Parathyroid adenoma (tissue), 2 donors: ENCODE measurements around the gene PLA2G4B.

Experiments used
- H2AFZ ChIP-seq: fragments of 300-600 bp; sonication (generic); one replicate; pipeline ENCODE4 v1.7.0; 2017; ENCODE audit warnings: antibody characterized with exemption, mild to moderate bottlenecking
- H3K27ac ChIP-seq: fragments of 300-600 bp; sonication (generic); one replicate; pipeline ENCODE4 v1.7.0; 2017
- H3K27me3 ChIP-seq: fragments of 300-600 bp; sonication (generic); one replicate; pipeline ENCODE4 v1.7.0; 2017; ENCODE audit warnings: low read length; ENCODE audit not compliant: control insufficient read depth, insufficient read depth
- H3K36me3 ChIP-seq: fragments of 300-600 bp; sonication (generic); one replicate; pipeline ENCODE4 v1.7.0; 2017; ENCODE audit warnings: low read length; ENCODE audit not compliant: control insufficient read depth, insufficient read depth
- H3K4me1 ChIP-seq: fragments of 300-600 bp; sonication (generic); one replicate; pipeline ENCODE4 v1.7.0; 2017; ENCODE audit warnings: control low read depth
- H3K4me2 ChIP-seq: fragments of 300-600 bp; sonication (generic); one replicate; pipeline ENCODE4 v1.7.0; 2017; ENCODE audit warnings: low read length
- H3K4me3 ChIP-seq: fragments of 300-600 bp; sonication (generic); one replicate; pipeline ENCODE4 v1.7.0; 2017; ENCODE audit warnings: low read depth, low read length
- H3K79me2 ChIP-seq: fragments of 300-600 bp; sonication (generic); one replicate; pipeline ENCODE4 v1.7.0; 2017; ENCODE audit warnings: control low read depth
- H3K9ac ChIP-seq: fragments of 300-600 bp; sonication (generic); one replicate; pipeline ENCODE4 v1.7.0; 2017; ENCODE audit warnings: mild to moderate bottlenecking
- H3K9me3 ChIP-seq: fragments of 300-600 bp; sonication (generic); one replicate; pipeline ENCODE4 v1.7.0; 2017; ENCODE audit warnings: low read length; ENCODE audit not compliant: control insufficient read depth
- TF ChIP-seq, protein P1 (sequence below): fragments of 300-600 bp; sonication (generic); IDR thresholded peaks from one replicate; pipeline ENCODE4 v1.7.0; 2017; ENCODE audit warnings: antibody characterized with exemption, mild to moderate bottlenecking
- donor health status: primary hyperparathyroidism.

Gene PLA2G4B

DNA sequence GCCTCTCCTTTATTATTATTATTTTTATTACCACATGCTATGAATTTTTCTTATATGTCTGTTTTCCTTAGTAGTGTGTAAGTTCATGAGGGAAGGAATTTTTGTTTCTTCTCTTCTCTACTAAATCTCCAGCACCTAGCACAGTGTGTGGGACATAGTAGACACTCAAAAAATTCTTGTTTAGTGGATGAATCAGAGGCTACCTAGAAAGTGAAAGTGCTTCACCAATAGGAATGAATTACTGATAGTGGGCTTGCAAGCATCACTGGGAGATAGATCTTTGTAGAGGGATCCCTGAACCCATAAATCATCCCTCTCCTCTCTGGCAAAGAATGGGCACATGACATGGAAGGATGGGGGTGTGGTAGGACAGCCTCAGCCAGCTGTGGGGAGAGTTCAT is 46.7 kb downstream of the PLA2G4B start:
- H3K4me1 ChIP-seq, result no peaks in the 10 kb centered on the region
- no peaks in the 10 kb centered on the region for H3K27me3 ChIP-seq
- no peaks in the 10 kb centered on the region for H3K79me2 ChIP-seq
- no peak overlapping the region for H3K9ac ChIP-seq
- H2AFZ ChIP-seq, result no peak overlapping the region
- H3K9me3 ChIP-seq, result no peaks in the 10 kb centered on the region
- H3K4me2 ChIP-seq, result no peak overlapping the region
- no peaks in the 10 kb centered on the region for H3K36me3 ChIP-seq
- H3K27ac ChIP-seq, result no peak overlapping the region
- no peak overlapping the region for H3K4me3 ChIP-seq
- TF ChIP-seq, protein P1, sequence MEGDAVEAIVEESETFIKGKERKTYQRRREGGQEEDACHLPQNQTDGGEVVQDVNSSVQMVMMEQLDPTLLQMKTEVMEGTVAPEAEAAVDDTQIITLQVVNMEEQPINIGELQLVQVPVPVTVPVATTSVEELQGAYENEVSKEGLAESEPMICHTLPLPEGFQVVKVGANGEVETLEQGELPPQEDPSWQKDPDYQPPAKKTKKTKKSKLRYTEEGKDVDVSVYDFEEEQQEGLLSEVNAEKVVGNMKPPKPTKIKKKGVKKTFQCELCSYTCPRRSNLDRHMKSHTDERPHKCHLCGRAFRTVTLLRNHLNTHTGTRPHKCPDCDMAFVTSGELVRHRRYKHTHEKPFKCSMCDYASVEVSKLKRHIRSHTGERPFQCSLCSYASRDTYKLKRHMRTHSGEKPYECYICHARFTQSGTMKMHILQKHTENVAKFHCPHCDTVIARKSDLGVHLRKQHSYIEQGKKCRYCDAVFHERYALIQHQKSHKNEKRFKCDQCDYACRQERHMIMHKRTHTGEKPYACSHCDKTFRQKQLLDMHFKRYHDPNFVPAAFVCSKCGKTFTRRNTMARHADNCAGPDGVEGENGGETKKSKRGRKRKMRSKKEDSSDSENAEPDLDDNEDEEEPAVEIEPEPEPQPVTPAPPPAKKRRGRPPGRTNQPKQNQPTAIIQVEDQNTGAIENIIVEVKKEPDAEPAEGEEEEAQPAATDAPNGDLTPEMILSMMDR, result no peak

DNA sequence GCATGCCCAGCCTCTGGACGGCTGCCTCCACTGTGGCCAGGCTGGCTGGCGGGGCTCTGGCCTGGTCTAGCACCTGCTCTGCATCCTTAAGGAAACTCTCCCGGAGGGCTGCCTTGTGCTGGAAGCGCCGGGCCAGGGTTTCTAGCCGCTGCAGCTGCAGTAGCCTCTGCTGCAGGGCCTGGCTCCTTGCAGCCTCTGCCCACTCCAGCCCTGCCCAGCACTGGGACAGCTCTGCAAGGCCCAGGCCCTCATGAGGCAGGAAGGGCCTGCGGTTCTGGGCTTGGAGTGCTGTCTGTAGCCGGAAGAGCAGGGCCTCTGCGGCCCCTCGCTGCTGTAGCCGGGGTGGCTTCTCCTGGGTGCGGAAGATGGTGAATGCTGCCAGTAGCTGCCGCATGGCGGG is 47.2 kb downstream of the PLA2G4B start:
- H3K4me2 ChIP-seq, result no peak overlapping the region
- no peaks in the 10 kb centered on the region for H3K36me3 ChIP-seq
- H3K4me1 ChIP-seq, result no peaks in the 10 kb centered on the region
- H3K27ac ChIP-seq, result no peak overlapping the region
- TF ChIP-seq, protein P1, result no peak
- no peak overlapping the region for H3K4me3 ChIP-seq
- H3K27me3 ChIP-seq, result no peaks in the 10 kb centered on the region
- H3K9ac ChIP-seq, result no peak overlapping the region
- H2AFZ ChIP-seq, result no peak overlapping the region
- H3K79me2 ChIP-seq, result no peaks in the 10 kb centered on the region
- no peaks in the 10 kb centered on the region for H3K9me3 ChIP-seq

DNA sequence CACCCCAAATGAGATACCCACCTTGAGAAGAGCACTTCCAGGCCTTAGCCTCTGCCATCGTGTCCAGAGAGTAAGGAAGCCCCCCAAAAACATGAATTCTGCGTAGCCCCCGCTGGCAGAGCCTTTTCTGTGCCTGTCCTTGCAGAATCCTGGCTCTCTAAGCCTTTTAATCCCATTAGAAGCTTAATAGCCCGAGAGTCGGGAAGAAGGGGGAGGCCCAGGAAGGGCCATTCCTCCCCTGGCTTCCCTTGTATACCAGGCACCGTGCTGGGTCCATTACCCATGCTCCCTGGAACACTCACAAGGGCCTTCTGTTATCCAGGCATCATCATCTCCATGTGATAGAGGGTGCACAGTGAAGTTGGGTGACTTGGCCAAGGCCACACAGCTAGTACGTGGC is 48.1 kb downstream of the PLA2G4B start:
- H3K9ac ChIP-seq, result no peak overlapping the region
- no peaks in the 10 kb centered on the region for H3K4me1 ChIP-seq
- H3K36me3 ChIP-seq, result no peaks in the 10 kb centered on the region
- no peaks in the 10 kb centered on the region for H3K79me2 ChIP-seq
- no peaks in the 10 kb centered on the region for H3K9me3 ChIP-seq
- no peak overlapping the region for H2AFZ ChIP-seq
- H3K27me3 ChIP-seq, result no peaks in the 10 kb centered on the region
- no peak overlapping the region for H3K27ac ChIP-seq
- no peak overlapping the region for H3K4me2 ChIP-seq
- TF ChIP-seq, protein P1, result no peak
- H3K4me3 ChIP-seq, result no peak overlapping the region

DNA sequence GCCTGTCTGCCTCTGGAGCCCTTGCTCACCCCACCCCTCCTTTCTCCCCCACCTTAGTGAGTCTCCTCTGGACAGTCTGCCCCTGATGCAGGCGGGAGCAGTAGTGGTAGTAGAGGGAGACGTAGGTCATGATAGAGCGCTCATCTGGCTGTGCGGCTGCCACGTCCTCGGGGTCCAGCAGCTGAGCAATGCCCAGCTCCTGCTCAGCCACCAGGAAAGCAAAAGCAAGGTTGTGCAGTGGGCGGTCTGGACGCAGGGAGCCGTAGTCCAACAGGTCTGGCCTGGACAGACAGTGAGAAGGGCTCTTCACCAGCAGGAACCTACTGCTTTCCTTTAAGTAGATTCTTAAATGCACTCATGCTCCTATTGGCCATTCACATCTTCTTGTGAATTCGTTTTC is 48.5 kb downstream of the PLA2G4B start:
- Histone ChIP-seq H3K4me3 (no peak overlapping the region), H3K4me2 (no peak overlapping the region), H3K4me1 (no peaks in the 10 kb centered on the region), H3K36me3 (no peaks in the 10 kb centered on the region), H3K9me3 (no peaks in the 10 kb centered on the region), H3K9ac (no peak overlapping the region), H3K79me2 (no peaks in the 10 kb centered on the region), H3K27me3 (no peaks in the 10 kb centered on the region), H3K27ac (no peak overlapping the region), H2AFZ (no peak overlapping the region)
- TF ChIP-seq, protein P1, result no peak

DNA sequence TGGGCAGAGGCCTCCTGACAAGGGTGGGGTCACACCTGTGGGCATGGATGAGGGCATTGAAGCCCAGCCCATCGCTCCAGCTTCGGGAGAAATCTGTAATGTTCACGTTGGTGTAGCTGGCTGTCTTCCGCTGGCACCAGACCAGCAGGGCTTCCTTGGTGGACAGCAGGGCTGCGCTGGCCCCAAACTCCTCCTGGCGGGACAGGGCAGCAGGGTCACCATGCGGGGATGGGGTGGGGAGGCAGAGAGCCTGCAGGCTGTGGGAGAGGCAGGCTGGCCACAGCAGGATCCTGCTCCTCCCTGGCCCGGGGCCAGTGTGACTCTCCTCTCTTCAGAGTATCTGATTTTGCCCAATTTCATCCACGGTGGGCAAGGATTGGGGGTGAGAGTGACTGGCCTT is 49.2 kb downstream of the PLA2G4B start:
- TF ChIP-seq, protein P1, result no peak

More for the DNA sequence above, 49.2 kb downstream of the PLA2G4B start:
- H3K9ac ChIP-seq, result no peak overlapping the region
- no peaks in the 10 kb centered on the region for H3K9me3 ChIP-seq
- no peak overlapping the region for H3K4me2 ChIP-seq
- no peaks in the 10 kb centered on the region for H3K4me1 ChIP-seq
- no peak overlapping the region for H2AFZ ChIP-seq
- no peaks in the 10 kb centered on the region for H3K27me3 ChIP-seq
- no peak overlapping the region for H3K4me3 ChIP-seq
- no peak overlapping the region for H3K27ac ChIP-seq
- H3K36me3 ChIP-seq, result no peaks in the 10 kb centered on the region
- no peaks in the 10 kb centered on the region for H3K79me2 ChIP-seq
